Endothelial cell of umbilical vein (primary cell): Measurements from ENCODE around the gene EML4. TPM values are rescaled to one million over a fixed set of nuclear protein-coding genes. Genes with fewer than 3 reads are reported as not detected.
A peak's percentile ranks its signal among the peaks of the same experiment; 100 is the strongest.

Source experiments
- BruUV-seq: library from RNA; stranded (reverse); fragments of 400-500 nt; replicated peaks from 2 replicates; lab custom pipeline; 2021; lab: Mats Ljungman, UMichigan
- CTCF ChIA-PET: fragments of 300-600, 350-600 bp; sonication (Branson Sonifier 250); formaldehyde crosslinking; loops from one replicate; lab custom pipeline; 2021; ENCODE audit warnings: antibody characterized with exemption, inconsistent platforms; lab: Charles Lee
- POLR2A ChIA-PET: fragments of 300-600, 350-600 bp; sonication (Branson Sonifier 250); formaldehyde crosslinking; loops from one replicate; lab custom pipeline; 2021; ENCODE audit warnings: antibody characterized with exemption, inconsistent platforms; lab: Charles Lee
- DNase-seq: peaks from one replicate; pipeline ENCODE4 v3.0.0-alpha.2; 2011; ENCODE audit warnings: low read depth, low spot score
- FAIRE-seq: peaks from 2 replicates; lab custom pipeline; 2011; peaks lifted over from hg19 to GRCh38; lab: Jason Lieb, UNC
- H2AFZ ChIP-seq: 2 replicates; pipeline ENCODE4 v1.6.0; 2012; ENCODE audit warnings: low read depth, low read length, control low read depth, inconsistent platforms
- H3K27ac ChIP-seq: 2 replicates; pipeline ENCODE4 v1.5.1; 2011; ENCODE audit warnings: low read depth, mild to moderate bottlenecking, control low read depth, low read length, moderate library complexity; ENCODE audit not compliant: insufficient read depth
- H3K27me3 ChIP-seq, 2 experiments: 2 replicates each; pipeline versions ENCODE4 v1.6.0 to v1.6.1; 2011; ENCODE audit warnings: low read length in 2 of 2, mixed read lengths in 1 of 2; ENCODE audit not compliant: control insufficient read depth in 2 of 2, insufficient read depth in 2 of 2
- H3K36me3 ChIP-seq, 2 experiments: 2 replicates in 1 of 2; 3 replicates in 1 of 2; pipeline ENCODE4 v1.5.1; 2011; ENCODE audit warnings: low read length in 2 of 2, mild to moderate bottlenecking in 1 of 2, moderate library complexity in 1 of 2; ENCODE audit not compliant: control insufficient read depth in 2 of 2, insufficient read depth in 2 of 2; ENCODE audit errors: extremely low read depth in 1 of 2
- H3K4me1 ChIP-seq: 3 replicates; pipeline ENCODE4 v1.5.1; 2011; ENCODE audit warnings: mild to moderate bottlenecking, low read length; ENCODE audit not compliant: control insufficient read depth, insufficient read depth; ENCODE audit errors: extremely low read depth
- H3K4me2 ChIP-seq: 2 replicates; pipeline ENCODE4 v1.6.1; 2011; ENCODE audit warnings: low read length, control low read depth, mixed read lengths; ENCODE audit not compliant: insufficient read depth
- H3K4me3 ChIP-seq, 3 experiments: fragments of 200-600 bp in 1 of 3; sonication (generic), shearing (Covaris generic) in 1 of 3; replicated peaks in 1 of 3; 2 replicates each; pipeline ENCODE4 v1.5.1; 2011 to 2016; ENCODE audit warnings: control low read depth in 3 of 3, low read length in 3 of 3, mild to moderate bottlenecking in 2 of 3, inconsistent platforms in 1 of 3, low read depth in 1 of 3, moderate library complexity in 1 of 3; ENCODE audit not compliant: insufficient read depth in 1 of 3
- H3K79me2 ChIP-seq: 2 replicates; pipeline ENCODE4 v1.6.0; 2012; ENCODE audit warnings: low read length, inconsistent platforms; ENCODE audit not compliant: control insufficient read depth, insufficient read depth
- H3K9ac ChIP-seq: replicated peaks from 2 replicates; pipeline ENCODE3; 2011; ENCODE audit warnings: low read length, control low read depth; ENCODE audit not compliant: insufficient read depth; ENCODE audit errors: extremely low read depth
- H3K9me1 ChIP-seq: replicated peaks from 3 replicates; pipeline ENCODE4 v1.6.0; 2011; ENCODE audit warnings: mild to moderate bottlenecking, low read length; ENCODE audit not compliant: control insufficient read depth, insufficient read depth; ENCODE audit errors: extremely low read depth
- H3K9me3 ChIP-seq: replicated peaks from 2 replicates; pipeline ENCODE4 v1.5.1; 2012; ENCODE audit warnings: low read length, inconsistent platforms; ENCODE audit not compliant: control insufficient read depth, insufficient read depth
- H4K20me1 ChIP-seq: replicated peaks from 2 replicates; pipeline ENCODE3; 2011; ENCODE audit warnings: mild to moderate bottlenecking, low read length; ENCODE audit not compliant: control insufficient read depth, insufficient read depth; ENCODE audit errors: extremely low read depth
- CTCF ChIP-seq, 2 donors: IDR thresholded peaks; 1 replicate in 1 of 2; 2 replicates in 1 of 2; pipeline ENCODE4 v1.5.1; 2011; ENCODE audit warnings: low read length in 2 of 2, mild to moderate bottlenecking in 2 of 2, moderate library complexity in 2 of 2, control low read depth in 1 of 2, inconsistent platforms in 1 of 2, low read depth in 1 of 2; ENCODE audit not compliant: insufficient read depth in 1 of 2; ENCODE audit errors: extremely low read depth in 1 of 2
- POLR2AphosphoS5 ChIP-seq: IDR thresholded peaks from 2 replicates; pipeline ENCODE4 v1.6.1; 2012; ENCODE audit warnings: low read depth, mild to moderate bottlenecking, control low read depth, low read length, moderate library complexity; ENCODE audit not compliant: insufficient read depth
- dilution Hi-C: fragments of 300-500 bp; cut with MboI; formaldehyde crosslinking; loops from one replicate; pipeline ENCODE4 v1.15.0; 2019; ENCODE audit warnings: low sequenced_read_pairs; ENCODE audit not compliant: extremely low pct_ligation_motif_present
- intact Hi-C: fragments of 100-400 bp; cut with micrococcal nuclease; formaldehyde crosslinking; loops from one replicate; pipeline ENCODE4 v1.10.0; 2022
- polyA plus RNA-seq, 4 experiments: library from polyadenylated mRNA; depleted of rRNA in 3 of 4; stranded (reverse) in 3 of 4; unstranded in 1 of 4; fragments of >200 nt; gene quantifications; 2 replicates each; pipeline versions ENCODE4 v1.2.1 to v1.2.3, GENCODE V29; 2011 to 2012; ENCODE audit warnings: missing spikeins in 1 of 4
- total RNA-seq: library from RNA; stranded (reverse); gene quantifications from 2 replicates; pipeline ENCODE4 v1.2.3, GENCODE V29; 2021
- TF ChIP-seq, protein P1 (sequence below): IDR thresholded peaks from 2 replicates; pipeline ENCODE4 v1.6.1; 2011; ENCODE audit not compliant: insufficient read depth, insufficient read length

Gene EML4
- total and polyA plus RNA-seq, 2 donors (not counting 3 experiments of a cell fraction or from before 2014, with no cell fraction given) = 13.3 to 32.0 TPM

DNA sequence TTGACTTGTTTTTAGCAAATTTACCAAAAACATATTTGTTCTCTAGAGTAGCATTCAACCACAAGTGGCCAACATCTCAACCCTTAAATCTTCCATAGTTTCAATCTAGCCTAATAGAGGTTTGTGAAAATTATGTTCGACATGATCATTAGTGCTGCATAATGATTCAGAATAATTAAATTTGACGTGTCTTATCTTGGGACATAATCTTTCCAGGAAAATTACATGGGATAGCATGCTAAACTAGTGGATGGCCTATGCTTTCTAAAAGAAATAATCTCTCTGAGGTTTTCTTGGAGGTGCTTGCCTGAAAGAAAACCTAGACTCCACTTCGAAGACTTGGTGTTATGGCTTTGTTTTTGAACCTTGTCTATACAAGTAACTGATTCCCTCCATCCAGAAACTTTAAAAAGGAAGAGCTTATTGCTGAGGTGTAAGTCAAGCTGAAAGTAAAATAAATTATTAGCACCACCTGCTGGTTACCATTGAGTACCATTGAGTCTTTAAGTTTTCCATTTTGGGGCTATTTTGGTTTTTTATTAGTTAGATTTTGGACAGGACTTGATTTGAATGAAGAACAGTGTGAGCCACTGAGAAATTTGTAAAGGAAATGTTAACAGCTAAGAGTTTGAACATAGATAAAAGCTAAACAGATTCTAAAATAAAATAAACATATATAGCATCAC lies 159.1 kb downstream of the EML4 start:
- H3K9ac ChIP-seq = no peak overlapping the region
- ChIA-PET CTCF (interaction anchor here (0.6 to 6.0 kb wide), 54 partner anchors 8 to 475 kb away, joined by 3 to 369 read pairs (median 5); partner anchors contain the start of gene EML4), POLR2A (no interaction called here)
- peaks cover 2 to 4% of the 10 kb centered on the region in 2 experiments for H3K36me3 ChIP-seq
- no peaks in the 10 kb centered on the region for H3K4me1 ChIP-seq
- dilution Hi-C loops = no loop called here
- TF ChIP-seq CTCF (IDR thresholded peaks at IDR 0.05; ENCODE audit: extremely low read depth in 1 of 2, insufficient read depth in 1 of 2, low read depth in 1 of 2, low read length in 2 of 2) = peak; percentile 32 to 36
- no peak for TF ChIP-seq POLR2AphosphoS5
- TF ChIP-seq, protein P1, sequence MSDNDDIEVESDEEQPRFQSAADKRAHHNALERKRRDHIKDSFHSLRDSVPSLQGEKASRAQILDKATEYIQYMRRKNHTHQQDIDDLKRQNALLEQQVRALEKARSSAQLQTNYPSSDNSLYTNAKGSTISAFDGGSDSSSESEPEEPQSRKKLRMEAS = no peak
- no peaks in the 10 kb centered on the region for H3K27me3 ChIP-seq
- no peaks in the 10 kb centered on the region for H3K9me3 ChIP-seq
- DNase-seq (peak; percentile 54), FAIRE-seq (peak; percentile 68)
- H3K4me3 ChIP-seq = no peak overlapping the region
- H4K20me1 ChIP-seq = no peaks in the 10 kb centered on the region
- intact Hi-C loops = loop anchor here (1.0 to 5.0 kb wide), 4 partner anchors 33 to 476 kb away; partner anchors contain the start of gene COX7A2L
- no peaks in the 10 kb centered on the region for H3K79me2 ChIP-seq
- H3K9me1 ChIP-seq = no peaks in the 10 kb centered on the region
- H2AFZ ChIP-seq = no peak overlapping the region
- no peak overlapping the region for H3K4me2 ChIP-seq
- BruUV-seq = no TSS peak
- H3K27ac ChIP-seq = no peak overlapping the region
